Dermis microvascular lymphatic vessel endothelial cell (primary cell): ENCODE data around the gene NEK6. TPM values are rescaled to one million over a fixed set of nuclear protein-coding genes. Genes with fewer than 3 reads are reported as not detected.

Experiments used
- DNase-seq, 2 donors: peaks; one replicate each; pipeline versions ENCODE4 v3.0.0 to v3.0.0-alpha.2; 2010; ENCODE audit warnings: low read depth in 2 of 2
- total RNA-seq: library from RNA; depleted of rRNA; stranded (reverse); fragments of >200 nt; gene quantifications from 2 replicates; pipeline ENCODE4 v1.2.1, GENCODE V29; 2014

Gene NEK6
- total RNA-seq, 1 donor from 2014 or later = 10.8 TPM

DNA sequence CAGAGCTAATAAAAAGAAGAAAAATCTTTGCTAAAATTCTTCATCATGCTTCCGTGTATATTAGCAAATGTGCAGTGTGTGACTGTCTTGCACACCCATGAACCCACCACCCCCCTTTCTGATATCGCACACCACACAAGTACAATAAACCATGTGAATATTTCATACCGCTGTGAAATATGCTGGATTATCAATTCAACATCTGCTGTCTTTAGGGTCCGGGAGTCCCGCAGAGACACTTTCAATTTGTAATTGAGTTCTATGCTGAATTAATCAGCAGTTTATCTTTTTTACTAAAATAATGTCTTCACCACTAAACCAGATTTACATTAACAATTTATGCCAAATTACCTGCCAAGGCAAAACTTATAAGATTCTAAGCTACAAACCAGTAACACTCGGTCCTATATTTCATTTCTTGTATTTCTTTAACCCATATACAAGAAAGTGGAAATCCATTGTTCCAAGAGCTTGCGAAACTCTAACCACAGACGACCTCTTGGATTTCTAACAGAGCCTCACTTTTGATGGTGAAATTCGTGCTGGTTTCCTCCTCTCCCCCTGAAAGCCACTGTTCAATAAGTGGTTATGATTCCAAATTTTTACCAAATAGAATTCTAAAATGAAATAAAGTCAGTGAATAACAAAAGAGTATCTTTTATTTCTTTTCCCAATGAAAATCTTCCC lies 113.3 kb downstream of the NEK6 start:
- DNase-seq = no peak

DNA sequence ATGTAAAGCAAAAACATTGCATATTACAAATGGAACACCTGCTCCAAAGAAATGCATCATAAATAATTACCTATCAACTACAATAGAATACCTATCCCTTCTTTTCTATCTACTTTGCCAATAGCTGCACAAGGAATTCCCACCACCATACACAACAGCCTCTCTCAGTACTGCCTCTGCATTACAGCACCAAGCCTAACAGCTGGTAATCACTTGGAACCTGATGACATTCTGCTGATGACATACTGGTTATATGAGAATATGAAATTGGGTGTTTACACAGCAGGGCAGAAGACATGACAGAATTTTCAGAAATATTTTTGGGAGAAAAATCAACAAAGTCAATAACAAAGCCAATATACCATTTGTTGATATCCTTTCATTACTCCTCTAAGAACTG lies 114.3 kb downstream of the NEK6 start:
- DNase-seq = no peak

DNA sequence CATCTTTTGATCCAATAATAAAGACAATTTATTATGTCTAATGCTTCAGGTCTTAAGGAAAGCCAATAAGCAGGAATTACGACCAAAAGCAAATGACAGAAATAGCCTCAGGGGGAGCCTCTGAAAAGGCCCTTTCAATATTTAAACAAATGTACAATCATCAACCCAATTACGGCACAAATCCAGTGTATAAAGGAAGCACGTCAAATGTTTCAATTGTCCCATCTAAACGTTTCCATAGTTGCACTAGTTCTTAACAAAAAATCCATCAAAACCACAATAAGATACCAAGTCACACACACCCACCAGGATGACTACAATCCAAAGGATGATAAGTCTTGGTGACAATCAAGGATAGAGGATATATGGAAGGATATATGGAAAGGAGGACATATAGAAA lies 115.6 kb downstream of the NEK6 start:
- no peak for DNase-seq

GRCh38 chr9:124373851-124374250 lies 116.1 kb downstream of the NEK6 start:
- DNase-seq = no peak

DNA sequence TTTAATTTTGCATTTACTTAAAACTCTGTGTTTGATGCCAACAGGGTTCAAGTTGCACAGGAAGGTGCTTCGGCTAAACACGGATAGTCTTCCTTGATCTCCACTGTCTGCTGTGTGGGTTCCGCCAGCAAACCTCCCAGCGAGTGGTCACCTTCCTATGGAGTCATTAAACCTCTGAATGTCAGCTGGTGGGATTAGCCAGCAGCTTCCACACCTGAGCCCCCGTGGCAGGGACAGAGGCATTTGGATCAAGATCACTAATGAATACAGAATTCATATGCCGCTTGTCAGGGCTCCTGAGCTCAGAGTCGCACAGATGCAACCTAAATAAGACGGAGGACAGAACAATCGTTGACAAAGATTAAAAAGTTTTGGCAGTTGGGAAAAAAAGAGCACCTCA lies 118.0 kb downstream of the NEK6 start:
- no peak for DNase-seq

DNA sequence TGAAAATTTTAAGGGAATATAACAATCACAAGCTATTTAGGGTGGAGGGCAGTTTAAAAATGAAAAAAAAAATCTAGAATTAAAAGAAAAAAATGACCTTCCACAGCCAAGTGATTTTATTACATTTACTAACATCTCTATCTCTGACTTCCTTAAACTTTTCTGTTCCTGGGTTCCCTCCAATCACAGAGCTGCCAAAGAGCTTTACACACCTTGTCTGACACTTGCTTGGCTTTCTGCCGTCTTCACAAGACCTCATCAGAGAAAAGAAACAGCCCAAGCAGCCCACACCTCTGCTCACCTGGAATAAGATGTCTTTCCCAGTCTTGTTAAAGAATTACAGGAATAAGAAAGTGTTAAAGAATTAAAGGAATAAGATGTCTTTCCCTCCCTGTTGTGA lies 118.6 kb downstream of the NEK6 start:
- DNase-seq = no peak

GRCh38 chr9:124377551-124378406 lies 120.0 kb downstream of the NEK6 start:
- DNase-seq = no peak

DNA sequence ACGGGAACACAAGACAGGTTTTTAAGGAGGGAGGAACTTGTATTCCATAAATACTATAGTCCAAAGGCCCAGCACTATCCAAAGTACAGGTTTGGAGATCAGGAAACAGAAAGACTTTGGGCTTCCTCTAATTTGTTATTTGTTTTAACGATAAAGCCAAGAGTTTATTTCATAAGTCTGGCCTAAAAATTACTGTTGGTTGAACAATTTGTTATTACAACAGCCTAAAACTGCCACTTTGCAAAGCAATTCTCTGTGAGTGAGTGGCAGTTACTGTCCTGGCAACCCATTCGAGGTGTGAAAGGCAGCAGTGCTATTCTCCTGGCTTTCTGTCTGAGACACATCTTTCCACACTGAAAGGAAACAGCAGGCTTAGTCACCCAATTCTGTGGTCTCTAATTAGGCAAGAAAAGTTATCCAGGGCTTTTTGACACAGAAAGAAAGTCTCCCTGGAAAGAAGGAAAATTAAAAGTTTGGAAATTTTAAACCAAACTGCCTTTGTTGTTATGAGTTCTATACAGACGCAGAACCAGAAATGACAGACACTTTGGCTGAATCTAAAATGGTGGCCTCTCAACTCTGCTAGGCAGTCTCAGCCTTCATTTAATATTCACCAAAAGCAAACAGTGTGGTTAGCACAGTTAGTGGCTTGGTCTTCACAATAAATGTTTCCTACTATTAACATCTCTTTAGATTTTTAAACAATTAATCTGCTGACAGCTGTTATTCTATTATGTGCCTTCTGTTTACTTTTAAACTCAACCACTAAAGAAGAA lies 123.6 kb downstream of the NEK6 start:
- peak; percentile 34 to 75 for DNase-seq

DNA sequence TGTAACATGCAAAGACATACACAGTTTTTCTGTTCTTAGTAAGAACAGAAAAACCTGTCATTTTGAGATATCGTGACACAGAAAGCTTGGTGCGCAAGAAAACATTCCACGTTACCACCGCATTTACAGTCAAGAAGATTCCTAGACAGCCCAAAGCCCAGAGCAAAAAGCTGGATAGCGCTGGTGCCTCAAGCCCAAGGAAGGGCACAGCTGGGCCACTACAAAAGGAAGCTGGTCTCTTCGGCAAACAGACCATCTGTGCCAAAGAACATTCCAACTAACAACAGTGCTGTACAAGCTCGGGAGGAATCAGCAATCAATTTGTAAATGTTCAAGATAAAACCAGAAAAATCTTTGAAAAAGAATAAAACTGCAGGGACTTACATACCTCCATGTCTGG lies 126.5 kb downstream of the NEK6 start:
- no peak for DNase-seq

DNA sequence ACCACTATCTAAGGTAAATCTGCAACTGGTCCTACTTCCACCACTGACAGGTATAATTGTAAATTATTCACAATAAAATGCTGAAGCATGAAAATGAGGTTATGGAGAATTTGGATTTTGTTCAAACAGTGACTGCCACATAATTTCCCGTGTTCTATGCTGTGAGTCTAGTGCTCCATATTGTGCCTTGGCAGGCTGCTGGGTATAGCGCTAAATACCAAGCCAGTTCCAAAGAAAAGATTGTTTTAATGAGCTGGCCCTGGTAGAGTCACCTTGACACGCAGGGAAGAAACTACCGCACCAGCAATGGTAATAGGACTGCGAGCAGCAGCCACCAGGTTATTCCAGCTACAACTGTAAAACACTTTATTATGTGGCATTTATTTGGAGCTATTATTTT lies 127.1 kb downstream of the NEK6 start:
- DNase-seq = no peak

DNA sequence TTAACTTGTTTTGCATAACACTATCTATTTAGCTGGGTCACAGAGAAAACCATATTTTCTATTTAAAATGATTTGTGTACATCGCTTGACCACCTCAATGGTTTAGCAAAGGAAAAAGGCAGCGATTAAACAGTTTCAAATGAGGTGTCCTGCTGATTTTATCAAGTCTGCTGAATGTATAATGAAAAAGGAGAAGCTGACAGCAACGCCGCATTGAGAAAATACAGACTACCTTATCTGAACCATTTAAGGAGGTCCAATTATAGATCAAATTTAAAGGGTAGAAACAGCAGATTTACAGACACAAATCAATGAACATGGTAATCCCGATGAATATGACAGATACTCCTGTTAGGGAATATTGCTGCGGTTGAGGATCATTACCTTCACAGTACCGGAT lies 127.9 kb downstream of the NEK6 start:
- DNase-seq = no peak

DNA sequence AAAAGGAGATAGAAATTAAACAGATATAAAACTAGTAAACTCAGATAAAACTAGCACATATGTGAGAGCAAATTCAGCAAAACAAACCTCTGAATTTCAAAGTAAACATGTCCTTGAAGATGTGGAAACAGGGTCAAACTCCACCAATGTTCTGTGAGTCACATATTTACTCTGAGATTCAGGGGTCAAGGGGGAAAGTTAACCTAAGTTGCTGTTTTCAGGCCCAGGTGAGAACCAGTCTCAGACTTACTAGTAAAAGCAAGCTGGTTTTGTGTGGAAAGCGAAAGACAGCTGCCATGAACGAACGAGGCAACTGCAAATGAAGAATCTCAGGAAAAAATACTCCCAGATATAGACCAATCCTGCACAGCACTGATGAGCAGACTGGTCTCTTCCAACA lies 128.5 kb downstream of the NEK6 start:
- DNase-seq = peak in 1 of 2 donors; percentile 9

- DNase-seq = no peak
Measured at GRCh38 chr9:124388275-124389048, 130.7 kb downstream of the NEK6 start.

- DNase-seq = no peak
Measured at GRCh38 chr9:124389146-124389939, 131.6 kb downstream of the NEK6 start.

DNA sequence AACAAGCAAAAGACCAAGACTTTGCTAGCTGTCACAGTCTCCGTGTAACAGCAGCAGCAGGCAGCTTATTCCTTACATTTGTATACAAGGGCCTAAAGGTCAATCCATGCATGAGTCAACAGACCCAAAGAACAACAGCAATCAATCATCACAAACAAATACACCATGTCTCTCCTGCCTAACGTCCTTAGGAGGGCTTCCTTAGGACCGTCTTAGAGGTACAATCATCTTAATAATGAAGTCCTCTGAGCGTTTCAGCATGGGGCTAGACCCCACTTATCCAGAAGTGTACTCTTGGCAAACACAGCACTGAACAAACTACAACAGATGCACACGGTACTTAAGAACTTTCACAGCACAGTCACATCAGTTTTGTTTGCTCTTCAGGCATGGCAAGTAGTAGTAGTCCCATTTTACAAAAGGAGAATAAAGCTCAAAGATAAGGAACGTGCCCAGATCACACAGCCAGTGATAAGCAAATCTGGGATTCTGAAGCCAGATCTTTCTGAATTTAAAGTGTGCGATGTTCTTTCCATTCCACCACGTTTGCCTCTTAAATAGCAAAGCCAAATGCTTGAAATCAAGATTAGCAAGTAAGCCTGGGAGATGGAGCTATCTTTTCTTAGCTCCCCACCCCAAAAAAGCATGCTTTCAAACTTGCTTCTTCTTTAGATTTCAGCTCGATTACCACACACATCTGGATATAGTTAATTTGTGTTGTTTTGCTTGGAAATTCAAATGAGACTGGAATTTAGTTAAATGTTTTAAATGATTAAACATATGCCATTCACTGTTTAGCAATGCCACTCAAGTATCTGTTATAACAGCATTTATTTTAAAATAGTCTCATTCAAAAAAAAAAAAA lies 133.3 kb downstream of the NEK6 start:
- peak in 1 of 2 donors; percentile 63 for DNase-seq

DNA sequence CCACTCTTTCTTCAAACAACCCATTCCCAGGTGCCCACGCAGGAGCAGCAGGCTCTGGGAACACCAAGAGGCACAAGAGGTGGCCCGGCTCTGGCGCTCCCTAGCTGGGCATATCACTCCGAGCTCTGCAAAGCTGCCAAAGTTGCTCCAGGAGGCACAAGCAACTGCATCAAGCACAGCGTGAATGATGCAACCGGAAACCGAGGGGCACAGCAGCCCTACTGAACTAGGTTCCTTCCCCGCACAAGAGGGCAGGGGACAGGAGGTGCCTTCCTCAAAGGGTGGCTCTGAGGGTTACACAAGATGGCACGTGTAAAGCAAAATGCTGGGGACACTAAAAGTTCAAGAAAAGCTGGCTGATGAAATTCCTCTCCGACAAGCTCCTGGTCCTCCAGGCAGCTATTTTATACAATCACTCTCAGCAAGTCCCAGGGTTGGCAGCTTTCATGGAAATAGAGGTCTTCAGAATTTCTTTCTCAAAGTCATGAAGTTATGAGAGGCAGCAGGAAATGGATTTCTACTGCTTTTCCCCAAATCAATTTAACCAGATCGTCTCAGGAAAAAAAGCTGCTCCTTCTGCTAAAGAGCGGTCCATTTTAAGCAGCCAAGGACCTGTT lies 134.6 kb downstream of the NEK6 start:
- DNase-seq = no peak

- DNase-seq = peak in 1 of 2 donors; percentile 83
Measured at GRCh38 chr9:124392871-124393460, 135.2 kb downstream of the NEK6 start.

- DNase-seq = no peak
Measured at GRCh38 chr9:124394167-124394566, 136.4 kb downstream of the NEK6 start.

DNA sequence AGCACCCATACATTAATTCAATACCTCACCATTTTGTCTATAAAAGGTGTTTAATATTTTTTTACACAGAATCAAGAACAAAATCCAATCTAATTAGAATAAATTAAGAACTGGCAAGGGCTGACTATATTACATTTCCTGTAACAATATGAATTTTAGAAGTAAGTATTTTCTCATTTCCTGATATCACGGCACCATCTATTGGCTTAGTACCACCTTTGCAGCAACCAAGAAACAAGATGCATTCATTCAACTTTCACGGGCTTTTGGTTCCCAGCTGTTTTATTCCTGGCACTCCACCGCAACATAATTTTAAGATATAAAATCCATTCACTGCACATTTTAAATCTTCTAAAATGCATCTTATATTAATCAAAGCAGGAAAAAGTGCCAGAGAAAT lies 136.8 kb downstream of the NEK6 start:
- no peak for DNase-seq
